Urothelium cell line (cell line): Measurements from ENCODE around the gene PARD3B.

Experiments used
- DNase-seq: peaks from one replicate; pipeline ENCODE4 v3.0.0; 2011; ENCODE audit warnings: low spot score, mixed read lengths
- FAIRE-seq: peaks from 2 replicates; lab custom pipeline; 2011; peaks lifted over from hg19 to GRCh38; lab: Jason Lieb, UNC

PARD3B gene

DNA sequence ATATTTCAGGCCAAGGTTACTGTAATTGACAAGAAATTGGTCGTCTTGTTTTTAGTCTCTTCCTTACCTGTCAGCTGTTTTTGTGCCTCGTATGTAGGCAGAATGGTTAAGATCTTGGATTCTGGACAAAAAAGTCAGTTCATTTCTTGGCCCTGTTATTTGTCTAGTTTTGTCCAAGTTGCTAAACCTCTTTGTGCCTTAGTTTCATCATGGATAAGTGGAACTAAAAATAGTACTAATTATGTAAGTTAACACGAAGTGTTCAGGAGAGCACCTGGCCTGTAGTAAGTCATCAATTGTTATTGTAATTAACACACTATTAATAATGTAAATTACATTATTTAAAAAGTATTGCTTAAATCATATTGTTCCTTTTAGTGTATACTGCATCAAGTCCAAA lies 148.0 kb downstream of the PARD3B start:
- DNase-seq, result no peak
- FAIRE-seq, result no peak

DNA sequence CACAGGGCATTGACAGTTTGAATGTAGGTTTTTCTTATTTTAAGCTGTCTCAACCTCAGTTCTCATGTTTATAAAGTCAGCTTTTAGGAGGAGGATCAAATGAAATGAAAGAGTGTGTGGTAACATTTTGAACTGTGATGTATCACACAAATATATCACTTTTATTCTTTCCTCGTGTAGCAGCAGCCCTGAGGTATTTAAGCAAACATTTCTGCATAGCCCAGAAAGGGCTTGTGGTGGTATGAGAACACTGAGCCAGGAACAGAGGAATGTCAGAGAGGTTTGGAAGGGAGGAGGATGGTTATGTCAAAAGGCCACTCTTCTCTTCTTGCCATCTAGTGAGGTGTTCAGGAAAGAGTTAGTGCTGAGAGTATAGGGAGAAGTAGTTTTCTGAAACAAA lies 150.2 kb downstream of the PARD3B start:
- no peak for DNase-seq
- no peak for FAIRE-seq

DNA sequence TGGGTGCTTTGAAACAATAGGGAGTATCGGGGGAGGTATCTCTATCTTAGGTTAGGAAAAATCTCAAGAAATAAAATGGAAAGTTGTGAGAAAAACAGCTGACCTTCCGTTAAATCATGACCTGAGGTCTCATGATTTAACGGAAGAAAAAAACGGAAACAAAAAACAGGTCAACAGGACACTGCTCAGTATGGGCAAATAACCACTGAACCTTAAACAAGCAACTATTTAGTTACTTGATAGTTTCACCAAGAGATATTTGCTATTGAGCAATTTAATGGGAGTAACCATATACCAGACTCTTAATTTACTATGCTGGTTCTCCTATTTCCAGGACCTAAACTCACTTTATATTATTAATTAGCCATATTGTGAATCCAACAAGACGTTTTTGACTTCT lies 150.8 kb downstream of the PARD3B start:
- no peak for DNase-seq
- FAIRE-seq, result no peak

DNA sequence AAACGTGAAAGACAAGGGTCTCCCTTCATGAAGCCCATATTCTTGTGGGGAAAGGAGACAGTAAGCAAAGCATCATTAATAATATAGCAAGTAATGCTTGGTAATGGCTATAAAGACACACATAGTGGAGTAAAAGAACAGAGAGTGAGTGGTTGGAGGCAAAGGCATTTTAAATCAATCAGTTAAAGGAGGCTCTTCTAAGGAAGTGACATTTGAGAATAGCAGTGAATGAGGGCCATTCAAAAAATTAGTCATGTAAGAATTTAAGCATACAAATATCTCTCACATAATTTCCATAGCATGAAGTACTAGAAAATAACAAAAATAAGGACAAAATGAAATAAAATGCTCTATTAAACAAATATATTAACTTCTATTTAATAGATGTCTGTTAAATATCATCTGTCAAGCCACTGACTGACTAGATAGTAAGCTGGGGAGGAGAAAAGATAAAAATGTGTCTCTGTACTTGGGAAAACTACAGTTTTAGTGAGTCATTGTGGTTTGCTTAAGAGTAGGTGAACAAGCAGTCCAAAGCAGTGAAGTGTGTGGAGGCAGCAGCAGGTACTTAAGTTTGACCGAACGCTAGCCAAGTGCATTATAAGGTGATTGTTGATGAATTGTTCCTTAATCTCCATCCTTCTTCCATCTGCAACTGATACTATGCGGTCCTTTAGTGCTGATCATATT lies 160.1 kb downstream of the PARD3B start:
- DNase-seq (peak; percentile 47), FAIRE-seq (no peak)

DNA sequence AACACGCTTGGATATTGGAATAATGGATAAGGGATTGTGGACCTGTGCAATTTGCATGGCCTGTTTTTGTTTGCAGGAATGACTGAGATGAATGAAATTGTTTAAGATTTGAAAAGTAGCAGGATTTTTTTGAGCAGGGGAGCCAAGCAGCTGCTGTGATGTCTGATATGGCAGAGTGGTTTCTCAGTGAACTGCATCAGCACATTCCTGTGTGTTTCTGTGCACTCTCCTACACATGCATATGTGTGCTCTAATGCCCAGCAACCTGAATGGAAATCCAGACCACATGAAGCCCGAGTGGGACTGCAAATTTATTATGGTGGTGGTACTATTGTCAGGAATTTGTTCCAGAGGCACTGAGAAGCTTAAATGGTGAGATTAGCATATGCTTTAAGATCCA lies 161.7 kb downstream of the PARD3B start:
- peak; percentile 7 for DNase-seq

DNA sequence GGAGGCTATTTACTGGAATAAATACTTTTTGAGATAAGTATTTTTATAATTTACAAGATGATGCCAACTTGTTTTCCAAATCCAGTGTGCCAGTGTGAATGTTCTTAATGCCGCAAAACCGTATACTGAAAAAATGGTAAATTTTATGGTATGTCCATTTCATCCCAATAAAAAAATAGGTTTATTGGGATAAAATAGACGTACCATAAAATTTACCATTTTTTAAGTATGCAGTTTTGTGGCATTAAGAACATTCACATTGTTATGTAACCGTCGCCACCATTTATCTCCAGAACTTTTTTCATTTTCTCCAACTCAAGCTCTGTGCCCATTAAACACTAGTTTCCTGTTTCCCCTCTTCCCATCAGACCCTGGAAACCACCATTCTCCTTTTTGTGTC lies 167.9 kb downstream of the PARD3B start:
- no peak for DNase-seq
- FAIRE-seq, result no peak

More for the DNA sequence above, 161.7 kb downstream of the PARD3B start:
- FAIRE-seq, result peak; percentile 35

DNA sequence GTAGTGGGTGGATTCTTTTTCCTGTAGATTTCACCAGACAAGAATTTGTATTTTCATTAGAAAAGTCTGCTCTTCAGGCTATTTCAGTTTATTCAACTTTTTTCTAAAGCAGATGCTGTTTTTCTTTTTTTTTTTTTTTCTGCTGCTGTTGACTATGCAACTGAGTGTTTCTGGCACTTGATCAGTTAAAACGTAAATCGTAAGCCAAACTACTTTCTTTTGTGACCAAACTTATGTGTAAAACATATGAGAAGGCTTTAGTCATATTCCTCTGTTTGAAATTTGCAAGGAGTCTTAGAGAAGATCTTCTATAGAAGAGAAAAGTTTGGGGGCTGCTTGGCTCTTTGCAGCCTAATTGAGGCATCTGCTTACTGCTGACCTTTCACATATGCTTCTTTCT lies 170.1 kb downstream of the PARD3B start:
- no peak for FAIRE-seq
- no peak for DNase-seq

DNA sequence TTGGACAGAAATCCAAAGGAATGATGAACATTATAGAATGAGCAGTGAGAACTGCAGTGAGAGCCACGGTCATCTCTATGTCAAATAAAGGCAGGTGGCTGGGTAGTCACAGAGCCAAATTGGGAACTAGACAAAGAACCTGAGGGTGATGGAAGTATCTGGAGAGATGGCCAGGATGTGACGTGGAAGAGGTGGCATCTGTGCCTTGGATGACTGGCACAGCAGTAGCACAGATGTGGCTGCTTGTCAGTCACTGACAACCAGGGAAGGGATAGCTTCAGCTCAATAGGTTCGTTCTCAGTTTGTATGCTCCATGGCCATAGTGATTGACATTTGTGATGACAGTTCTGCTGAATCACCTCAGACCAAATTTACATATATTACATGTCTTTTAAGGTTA lies 172.3 kb downstream of the PARD3B start:
- DNase-seq, result no peak
- FAIRE-seq, result no peak

DNA sequence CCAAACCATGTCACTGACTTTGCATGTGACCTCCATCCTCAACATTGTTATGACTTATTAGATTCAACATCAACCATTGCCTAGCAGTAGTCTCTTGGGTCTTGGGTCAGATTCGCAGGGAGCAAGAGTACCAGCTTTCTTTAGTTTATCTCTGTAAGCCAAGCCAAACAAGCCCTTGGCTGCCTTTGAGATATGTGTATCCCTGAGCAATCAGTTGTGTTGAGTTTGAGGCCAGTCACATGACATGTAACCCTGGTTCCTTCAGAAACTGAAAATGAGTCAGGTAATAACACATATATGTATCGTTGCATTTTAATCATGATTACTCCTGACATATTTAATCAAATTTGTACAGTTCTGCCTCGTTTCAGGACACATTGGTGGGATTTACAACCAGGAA lies 173.3 kb downstream of the PARD3B start:
- no peak for DNase-seq

DNA sequence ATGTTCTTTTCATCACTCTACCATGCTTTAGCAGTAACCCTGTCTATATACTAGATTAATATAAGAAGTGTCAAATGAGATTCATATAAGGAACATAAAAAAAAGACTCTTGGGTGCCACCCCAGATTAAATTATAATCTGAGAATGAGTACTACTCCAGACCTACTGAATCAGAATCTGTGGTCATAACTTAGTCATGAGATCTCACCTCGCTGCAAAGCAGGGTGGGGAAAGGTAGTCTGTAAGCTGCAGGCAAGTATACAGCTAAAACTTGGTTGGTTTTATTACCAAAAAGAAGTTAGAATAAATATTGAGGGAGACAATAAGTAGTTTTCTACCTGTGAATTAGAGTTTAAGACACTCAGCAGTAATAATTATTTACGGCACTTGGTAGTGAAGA lies 175.6 kb downstream of the PARD3B start:
- DNase-seq (no peak), FAIRE-seq (no peak)

More for the DNA sequence above, 173.3 kb downstream of the PARD3B start:
- no peak for FAIRE-seq

DNA sequence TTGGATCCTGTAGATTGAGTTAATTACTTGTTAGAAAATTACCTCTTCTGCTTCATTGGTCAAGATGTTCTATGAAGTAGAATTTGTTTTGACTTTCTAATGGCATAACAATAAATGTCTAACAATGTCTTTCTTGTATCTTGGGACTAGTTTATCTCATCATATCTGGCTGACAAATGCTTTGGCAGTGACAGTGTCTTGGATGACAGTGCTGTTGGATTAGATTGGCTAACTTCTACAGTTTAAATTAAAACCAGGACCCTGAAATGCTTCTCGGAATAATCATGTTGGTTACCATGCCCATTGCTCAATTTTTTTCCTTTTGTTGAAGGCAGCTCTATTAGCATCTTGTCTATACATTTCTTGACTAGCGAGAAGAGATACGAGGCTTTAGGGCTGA lies 176.9 kb downstream of the PARD3B start:
- FAIRE-seq (no peak), DNase-seq (no peak)

DNA sequence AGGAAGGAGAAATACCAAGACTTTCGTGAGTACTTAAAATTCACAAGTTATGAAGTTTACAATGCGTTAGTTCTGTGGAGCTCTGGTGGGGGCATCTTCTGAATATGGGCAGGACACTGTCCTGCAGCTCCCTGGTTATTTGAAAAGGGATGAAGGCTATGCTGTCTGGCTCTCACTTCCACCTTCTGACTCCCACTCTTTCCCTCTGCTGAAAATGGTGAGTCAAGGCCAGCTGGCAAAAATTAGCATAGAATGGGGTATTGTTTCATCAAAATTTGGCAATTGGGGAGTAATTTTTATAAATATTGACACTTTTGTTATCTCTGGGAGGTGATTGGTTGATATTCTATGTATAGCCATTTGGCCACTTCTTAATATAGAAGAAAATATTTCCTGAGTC lies 177.4 kb downstream of the PARD3B start:
- FAIRE-seq (no peak), DNase-seq (no peak)

DNA sequence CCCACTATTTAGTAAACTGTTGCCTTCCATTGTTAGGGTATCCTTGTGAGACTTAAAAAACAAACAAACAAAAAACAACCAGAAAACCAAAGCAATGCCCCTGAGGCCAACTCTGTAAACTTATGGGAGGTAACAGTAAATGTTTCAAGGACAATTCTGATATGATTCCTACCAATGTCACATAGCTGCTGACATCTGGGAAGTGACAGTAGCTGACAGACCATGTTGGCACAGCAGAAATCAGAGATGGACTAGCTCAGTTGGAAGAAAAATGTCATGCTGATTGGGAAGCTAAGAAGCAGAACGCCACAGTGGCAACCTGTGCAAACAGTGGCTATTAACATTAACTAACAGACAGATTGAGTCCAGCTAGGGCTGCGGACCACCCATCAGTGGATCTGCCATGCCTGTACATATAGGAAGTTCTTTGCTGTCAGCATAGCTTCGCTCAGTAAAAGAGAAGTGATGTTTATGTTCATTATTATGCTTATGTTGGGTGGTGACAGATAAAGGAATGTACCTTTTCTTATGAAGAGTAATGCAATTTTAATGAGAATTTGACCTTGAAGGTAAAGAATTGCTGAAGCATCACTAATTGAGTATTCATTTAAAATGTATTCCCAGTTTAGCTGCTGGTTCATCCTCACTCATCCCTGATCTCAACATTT lies 180.6 kb downstream of the PARD3B start:
- FAIRE-seq (no peak), DNase-seq (no peak)

DNA sequence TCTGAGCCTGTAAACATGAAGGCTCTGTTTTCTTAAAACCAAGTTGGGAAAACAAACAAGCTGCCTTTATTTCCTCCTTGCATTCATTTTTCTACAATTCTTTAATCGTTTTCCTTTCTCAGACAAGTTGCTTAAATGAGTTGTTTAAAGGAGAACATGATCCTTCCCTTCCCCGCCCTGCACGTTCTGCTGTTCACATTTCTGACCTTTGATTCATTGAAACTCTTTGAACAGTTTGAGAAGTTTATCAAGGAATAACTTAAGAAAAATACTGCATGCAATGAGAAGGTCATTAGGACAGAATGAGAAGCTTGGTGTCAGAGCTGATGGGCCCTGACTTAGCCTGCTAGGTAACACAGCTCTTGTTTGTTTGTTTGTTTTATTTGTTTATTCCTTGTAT lies 181.6 kb downstream of the PARD3B start:
- FAIRE-seq (no peak), DNase-seq (no peak)

DNA sequence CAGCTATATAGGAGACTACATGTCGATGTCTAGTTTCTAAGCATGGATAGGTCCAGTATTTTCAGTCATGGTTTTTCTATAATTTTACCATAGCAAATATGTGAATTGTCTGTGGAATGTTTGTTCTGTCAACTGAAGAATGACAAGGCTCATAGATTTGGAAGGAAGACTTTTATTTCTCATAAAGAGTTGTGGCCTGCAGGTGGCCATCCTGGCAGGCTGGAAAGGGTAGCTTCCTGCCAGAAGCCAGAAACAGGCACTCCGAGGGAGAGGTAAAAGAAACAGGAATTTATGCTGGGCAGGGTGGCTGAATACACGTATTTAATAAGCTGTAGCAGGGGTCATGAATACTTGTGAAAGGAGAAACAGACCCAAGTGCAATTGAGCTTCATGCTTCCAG lies 182.1 kb downstream of the PARD3B start:
- no peak for FAIRE-seq
- DNase-seq, result no peak

DNA sequence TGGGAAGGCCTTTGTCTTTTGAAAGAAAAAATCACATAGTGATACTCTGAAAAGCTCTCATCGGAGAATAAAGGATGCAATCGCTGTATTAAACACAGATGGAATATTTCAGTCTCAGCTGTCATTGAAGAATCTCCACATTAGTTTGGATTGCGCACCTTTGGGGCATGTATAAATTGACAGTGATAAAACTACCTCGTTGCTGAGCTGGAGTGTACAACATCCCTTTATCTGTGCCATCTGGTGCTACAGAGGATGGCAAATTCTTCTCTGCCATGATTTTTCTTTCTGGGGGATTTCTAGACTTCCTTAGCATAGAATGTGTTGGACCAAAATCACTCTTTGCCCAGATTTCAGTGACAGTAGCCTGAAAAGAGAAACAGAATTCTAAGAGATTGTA lies 185.3 kb downstream of the PARD3B start:
- DNase-seq (no peak), FAIRE-seq (no peak)

DNA sequence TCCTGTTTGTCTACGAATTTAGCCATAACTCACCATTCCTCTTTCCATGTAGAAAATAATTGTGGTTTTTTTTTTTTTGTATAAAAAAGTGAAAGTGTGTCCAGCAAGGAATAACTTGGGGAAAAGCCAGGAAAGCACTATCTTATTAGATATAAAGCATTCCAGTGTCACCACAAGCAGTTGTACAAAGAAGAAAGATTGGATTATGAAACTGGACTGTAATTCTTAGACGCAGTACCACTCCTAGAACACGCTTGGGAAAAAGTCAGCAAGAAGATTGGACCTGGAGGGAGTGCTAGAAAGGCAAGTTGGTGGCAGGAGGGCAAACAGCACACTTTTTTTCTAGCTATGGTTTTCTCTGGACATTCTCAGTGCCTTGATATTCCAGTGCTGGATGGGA lies 186.7 kb downstream of the PARD3B start:
- FAIRE-seq (no peak), DNase-seq (peak; percentile 12)

DNA sequence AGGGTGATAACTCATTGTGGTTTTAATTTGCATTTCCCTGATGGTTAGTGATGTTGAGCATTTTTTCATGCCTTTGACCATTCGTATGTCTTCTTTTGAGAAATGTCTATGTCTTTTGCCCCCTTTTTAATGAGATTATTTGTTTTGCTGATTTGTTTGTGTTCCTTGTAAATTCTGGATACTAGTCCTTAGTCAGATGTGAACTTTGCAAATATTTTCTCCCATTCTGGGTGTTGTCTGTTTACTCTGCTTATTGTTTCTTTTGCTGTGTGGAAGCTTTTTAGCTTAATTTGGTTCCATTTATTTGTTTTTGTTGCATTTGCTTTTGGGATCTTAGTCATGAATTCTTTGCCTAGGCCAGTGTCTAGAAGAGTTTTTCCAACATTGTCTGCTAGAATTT lies 192.0 kb downstream of the PARD3B start:
- DNase-seq, result no peak
- no peak for FAIRE-seq

DNA sequence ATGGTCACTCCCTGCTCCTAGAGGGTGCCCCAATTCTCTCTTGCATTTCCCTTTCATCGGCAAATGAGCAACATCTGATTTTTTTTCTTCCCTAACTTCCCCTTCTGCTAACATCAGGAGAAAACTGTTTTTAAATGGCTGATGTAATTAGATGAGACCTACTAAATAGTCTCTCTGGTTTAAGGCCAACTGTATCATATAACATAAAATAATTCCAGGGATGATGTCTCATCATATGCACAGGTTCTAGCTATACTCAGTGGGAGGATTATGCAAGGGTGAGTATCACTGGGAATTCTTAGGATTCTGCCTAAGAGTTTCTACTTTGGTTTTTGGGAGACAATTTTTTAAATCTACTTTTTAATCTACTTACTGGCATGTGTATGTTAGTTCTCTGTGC lies 193.4 kb downstream of the PARD3B start:
- no peak for DNase-seq
- no peak for FAIRE-seq

DNA sequence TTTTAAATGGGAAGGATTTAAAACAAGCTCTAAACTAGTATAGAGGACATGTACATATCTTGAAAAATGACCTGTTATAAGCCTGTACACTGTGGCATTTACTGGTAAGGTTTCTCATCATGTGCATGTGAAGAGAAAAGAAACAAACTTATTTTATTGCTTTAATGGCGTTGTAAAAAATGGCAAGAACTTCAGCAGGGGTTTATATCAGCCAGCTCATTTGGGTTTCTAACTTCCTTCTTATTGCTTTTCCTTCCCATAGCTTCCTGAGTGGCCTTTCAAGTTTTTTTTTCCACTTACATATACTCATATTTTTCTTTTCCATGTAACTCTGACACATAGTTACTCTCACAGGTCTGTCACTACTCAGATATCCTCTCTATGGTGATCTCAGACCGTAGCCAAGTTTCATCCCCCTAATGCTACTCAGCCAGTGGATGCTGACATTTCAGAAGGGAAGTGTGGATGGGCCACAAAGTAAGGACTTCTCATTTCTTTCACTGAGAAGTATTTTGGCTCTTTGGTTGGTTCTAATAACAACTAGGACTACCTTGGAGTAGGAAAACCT lies 198.2 kb downstream of the PARD3B start:
- DNase-seq, result no peak
- no peak for FAIRE-seq

DNA sequence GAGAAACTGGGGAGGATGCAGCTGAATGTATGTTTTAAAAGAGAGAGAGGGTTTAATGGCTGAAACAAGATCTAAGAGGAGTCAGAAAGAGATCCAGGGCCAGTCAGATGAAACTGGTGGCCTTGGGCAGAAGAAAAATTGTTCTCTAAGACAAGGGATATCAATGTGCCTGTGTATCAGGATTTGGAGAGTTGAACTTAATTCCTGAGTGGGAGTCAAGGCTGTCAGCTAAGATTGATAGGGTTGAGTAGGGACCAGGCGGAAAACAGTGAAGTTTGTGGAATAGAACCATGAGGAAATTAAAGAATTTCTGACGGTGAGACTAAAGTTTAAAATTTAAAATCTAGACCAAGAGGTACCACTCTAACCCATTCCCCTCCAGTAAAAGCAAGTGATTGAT lies 199.2 kb downstream of the PARD3B start:
- DNase-seq (no peak), FAIRE-seq (no peak)

DNA sequence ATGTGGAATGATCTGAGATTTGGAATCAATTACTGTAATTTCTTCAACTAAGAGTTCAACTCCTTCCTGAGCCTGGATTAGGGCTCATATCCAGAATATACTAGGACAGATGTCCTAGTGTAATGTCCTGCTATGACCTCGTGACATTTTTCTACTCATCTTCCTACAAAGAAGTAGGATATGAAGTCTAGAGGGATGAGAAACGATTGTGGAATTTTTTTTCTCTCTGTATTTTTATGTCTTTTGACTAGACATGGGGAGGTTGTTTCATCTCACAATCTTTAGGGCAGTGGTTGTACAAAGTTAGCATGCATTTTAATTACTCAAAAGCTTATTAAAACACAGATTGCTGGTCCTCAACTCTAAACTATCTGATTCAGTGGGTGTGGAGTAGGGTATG lies 203.0 kb downstream of the PARD3B start:
- FAIRE-seq (no peak), DNase-seq (no peak)
